Measurements from ENCODE around the gene SNX25. TPM values are rescaled to one million over a fixed set of nuclear protein-coding genes. Genes with fewer than 3 reads are reported as not detected.

Gene SNX25
- total and polyA plus RNA-seq, 10 of the 15 experiments (the other 5 are each of a cell fraction or from before 2014, with no cell fraction given), result 11.2 to 117 (median 62.8) TPM

GRCh38 chr4:185323606-185324005 lies 114.2 kb downstream of the SNX25 start:
- TF ChIP-seq ZNF687 (IDR thresholded peaks at IDR 0.05), result no peak
- TF ChIP-seq IKZF2 (IDR thresholded peaks at IDR 0.05), result no peak
- no peak for TF ChIP-seq TARDBP (IDR thresholded peaks at IDR 0.05; ENCODE audit: borderline replicate concordance)
- TF ChIP-seq BCL3 (IDR thresholded peaks at IDR 0.05; ENCODE audit: borderline replicate concordance, insufficient read depth, low read depth, low read length, poor library complexity, severe bottlenecking), result no peak
- TF ChIP-seq SPI1 (IDR thresholded peaks at IDR 0.05; ENCODE audit: borderline replicate concordance, insufficient read depth, low read depth, low read length), result no peak
- TF ChIP-seq ZZZ3 (IDR thresholded peaks at IDR 0.05; ENCODE audit: control insufficient read depth, insufficient read length, low read depth), result no peak
- no peak for TF ChIP-seq STAT3 (IDR thresholded peaks at IDR 0.05; ENCODE audit: low read depth, low read length)
- TF ChIP-seq NFXL1 (IDR thresholded peaks at IDR 0.05; ENCODE audit: borderline replicate concordance), result no peak
- TF ChIP-seq GATAD2B (conservative IDR thresholded peaks at IDR 0.05; ENCODE audit: low read depth), result no peak
- no peak for TF ChIP-seq NKRF (conservative IDR thresholded peaks at IDR 0.05)
- BruUV-seq (replicated peaks), result no TSS peak
- in situ Hi-C loops (cut with MboI) (no loop called here), intact Hi-C loops (cut with micrococcal nuclease; ENCODE audit: unreplicated experiment) (no loop called here)
- Histone ChIP-seq H3K79me2 (ENCODE audit: control insufficient read depth, insufficient read depth, low read length) (no peaks in the 10 kb centered on the region; the same call in 1 of the 2 replicates), H3K4me3 (no peak overlapping the region), H3K9me3 (replicated peaks; ENCODE audit: control insufficient read depth, insufficient read depth, low read length) (peaks cover 1% of the 10 kb centered on the region; the same call in 2 of the 3 replicates), H3K9ac (ENCODE audit: control insufficient read depth, insufficient read depth, low read length) (no peak overlapping the region), H3K4me1 (ENCODE audit: control insufficient read depth, insufficient read depth, low read length) (peaks cover 5% of the 10 kb centered on the region; the same call in 1 of the 2 replicates), H3K27me3 (replicated peaks in 1 of 2; ENCODE audit: control insufficient read depth in 2 of 2, insufficient read depth in 2 of 2, low read length in 1 of 2) (no peaks in the 10 kb centered on the region), H2AFZ (ENCODE audit: control insufficient read depth, low read depth, low read length) (no peak overlapping the region), H3K36me3 (ENCODE audit: control insufficient read depth in 2 of 2, insufficient read depth in 2 of 2, low read length in 1 of 2) (peaks cover 0 to 20% of the 10 kb centered on the region in 2 experiments; a peak in 3 of 4 replicates), H4K20me1 (ENCODE audit: control insufficient read depth, insufficient read depth) (no peaks in the 10 kb centered on the region), H3K27ac (ENCODE audit: control insufficient read depth, insufficient read depth) (no peak overlapping the region), H3K4me2 (ENCODE audit: control insufficient read depth, insufficient read depth) (no peak overlapping the region)
- ChIA-PET SMC1A (ENCODE audit: uncharacterized antibody, unreplicated experiment) (interaction anchor here (1.3 to 1.9 kb wide), 4 partner anchors 10 to 30 kb away, joined by 3 to 5 read pairs (median 4); no protein-coding TSS in a partner anchor), POLR2A (interaction anchor here (1.0 kb wide), 1 partner anchor 12 kb away, joined by 3 read pairs; no protein-coding TSS in a partner anchor), RAD21 (ENCODE audit: unreplicated experiment) (interaction anchor here (0.6 kb wide), 1 partner anchor 190 kb away, joined by 3 read pairs; no protein-coding TSS in a partner anchor), CTCF (interaction anchor here (1.0 to 1.8 kb wide), 2 partner anchors 8 to 9 kb away, joined by 3 to 4 read pairs; no protein-coding TSS in a partner anchor)
- no peak for FAIRE-seq
- DNase-seq (ENCODE audit: low read depth, low spot score), result no peak
- WGBS (ENCODE audit: insufficient coverage, insufficient replicate concordance, low lambda C conversion rate, missing lambda C conversion rate), result 46% methylated on average over 1 of the region's 1 CpG
- no peak for ATAC-seq
